HG02588 (cell line): Measurements from ENCODE around the gene SLC18A3.

Experiments
- ATAC-seq: cut with Tn5 transposase; IDR thresholded peaks from one replicate; pipeline ENCODE4 v1.9.1; 2021; ENCODE audit warnings: mild to moderate bottlenecking, moderate library complexity; ENCODE audit not compliant: unreplicated experiment

The SLC18A3 gene

DNA sequence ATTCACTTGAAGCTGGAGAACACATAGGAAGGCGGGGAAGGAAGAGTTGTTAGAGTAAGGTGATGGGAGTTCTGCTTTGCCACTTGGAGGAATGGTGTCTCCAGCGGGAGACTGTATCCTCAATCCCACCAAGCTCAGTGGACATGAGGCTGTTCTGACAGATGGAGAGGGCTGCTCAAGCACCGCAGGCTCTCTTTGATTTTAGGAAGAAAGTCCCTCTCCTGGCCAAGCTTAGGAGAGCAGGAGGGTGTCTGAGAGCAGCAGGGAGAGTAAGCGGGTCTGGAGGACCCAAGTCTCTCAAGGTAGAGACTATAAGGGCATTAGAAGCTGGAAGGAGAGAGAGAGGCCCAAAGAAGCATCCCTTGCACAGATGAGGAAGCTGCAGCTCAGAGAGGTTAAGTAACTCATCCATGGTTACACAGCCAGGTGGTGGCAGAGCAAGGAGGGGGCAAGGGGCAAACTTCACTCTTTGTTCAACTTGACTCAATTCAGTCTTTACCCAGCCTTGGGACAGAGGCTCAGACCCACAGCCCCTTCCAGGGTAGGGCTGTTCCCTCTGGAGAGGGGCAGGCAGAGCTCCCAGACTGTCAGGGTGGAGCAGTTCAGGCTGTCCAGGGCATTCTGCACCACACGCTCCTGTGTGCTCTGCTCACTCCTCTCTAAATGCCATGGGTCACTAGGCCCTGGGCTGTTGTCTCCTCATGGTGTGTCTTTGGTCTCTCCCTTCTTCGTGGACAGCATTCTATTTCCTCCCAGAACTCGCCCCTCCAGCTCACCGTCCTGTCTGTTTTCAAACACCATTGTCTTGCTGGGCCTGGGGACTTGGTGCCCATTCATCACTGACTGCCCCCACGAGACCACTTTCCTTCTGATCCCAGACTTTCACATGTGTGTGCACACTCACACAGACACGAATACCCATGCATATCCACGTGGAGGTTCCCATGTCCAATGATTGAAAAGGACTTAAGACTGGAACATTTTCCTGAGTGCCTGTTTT is 12.6 kb downstream of the SLC18A3 start:
- no peak for ATAC-seq

GRCh38 chr10:49624629-49625028 is 14.5 kb downstream of the SLC18A3 start:
- ATAC-seq = no peak

- no peak for ATAC-seq
Measured at GRCh38 chr10:49625411-49625810, 15.3 kb downstream of the SLC18A3 start.

DNA sequence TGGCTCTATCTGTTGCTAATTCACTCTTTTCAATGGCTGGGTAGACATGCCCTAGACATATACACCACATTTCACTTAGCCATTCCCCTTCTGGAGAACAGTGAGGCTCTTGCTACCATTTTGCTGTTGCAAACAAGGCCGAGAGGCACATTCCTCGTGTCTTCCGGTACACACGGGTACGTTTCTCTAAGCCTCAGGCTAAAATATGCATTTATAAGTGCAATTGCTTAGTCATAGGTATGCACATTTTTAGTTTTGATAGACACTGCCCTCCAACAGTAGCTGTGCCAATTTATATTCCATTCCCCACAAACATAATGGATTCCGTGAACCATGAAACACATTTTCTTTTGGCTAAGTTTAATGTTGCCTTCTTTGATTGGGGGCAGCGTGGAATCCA is 16.9 kb downstream of the SLC18A3 start:
- ATAC-seq = no peak

GRCh38 chr10:49627644-49628247 is 17.6 kb downstream of the SLC18A3 start:
- ATAC-seq = no peak

DNA sequence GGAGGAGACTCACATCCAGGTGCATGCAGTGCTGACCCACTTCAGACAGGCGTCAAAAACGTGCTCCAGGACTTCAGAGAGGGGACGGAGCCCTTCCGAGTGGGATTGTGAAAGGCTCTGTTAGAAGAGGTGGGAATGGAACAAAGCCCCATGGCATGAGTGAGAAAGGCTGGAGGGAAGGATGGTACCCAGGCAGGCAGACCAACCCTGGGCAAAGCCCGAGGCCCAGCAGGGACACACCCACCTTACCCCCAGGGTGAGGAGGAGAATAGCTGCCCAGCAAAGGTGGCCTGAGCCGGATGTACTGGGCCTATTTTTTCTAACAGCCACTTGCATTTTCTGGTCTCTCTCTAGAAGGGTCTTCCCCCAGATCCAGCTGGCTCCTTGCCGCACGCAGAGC is 18.5 kb downstream of the SLC18A3 start:
- no peak for ATAC-seq

DNA sequence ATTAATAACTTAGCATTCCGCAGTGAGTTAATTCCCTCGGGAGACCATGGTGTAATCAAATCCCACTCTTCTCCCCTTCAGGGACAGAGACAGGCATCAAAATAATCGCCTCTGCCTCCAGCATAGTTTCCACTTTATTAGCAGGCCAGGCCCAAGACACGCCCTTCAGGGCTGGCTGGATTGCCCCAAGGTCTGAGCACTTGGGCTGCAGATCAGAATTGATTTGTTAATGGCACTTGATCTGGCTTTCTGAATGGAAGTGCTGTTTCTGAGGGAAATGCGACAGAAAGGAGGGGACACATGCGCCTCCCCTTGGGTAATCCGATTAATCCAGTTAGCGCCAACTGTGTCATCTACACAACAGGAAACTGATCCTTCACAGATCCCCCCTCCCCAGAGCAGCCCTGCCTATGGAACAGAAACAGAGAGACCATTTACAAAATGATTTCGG is 19.3 kb downstream of the SLC18A3 start:
- no peak for ATAC-seq

GRCh38 chr10:49631975-49632374 is 21.9 kb downstream of the SLC18A3 start:
- no peak for ATAC-seq

DNA sequence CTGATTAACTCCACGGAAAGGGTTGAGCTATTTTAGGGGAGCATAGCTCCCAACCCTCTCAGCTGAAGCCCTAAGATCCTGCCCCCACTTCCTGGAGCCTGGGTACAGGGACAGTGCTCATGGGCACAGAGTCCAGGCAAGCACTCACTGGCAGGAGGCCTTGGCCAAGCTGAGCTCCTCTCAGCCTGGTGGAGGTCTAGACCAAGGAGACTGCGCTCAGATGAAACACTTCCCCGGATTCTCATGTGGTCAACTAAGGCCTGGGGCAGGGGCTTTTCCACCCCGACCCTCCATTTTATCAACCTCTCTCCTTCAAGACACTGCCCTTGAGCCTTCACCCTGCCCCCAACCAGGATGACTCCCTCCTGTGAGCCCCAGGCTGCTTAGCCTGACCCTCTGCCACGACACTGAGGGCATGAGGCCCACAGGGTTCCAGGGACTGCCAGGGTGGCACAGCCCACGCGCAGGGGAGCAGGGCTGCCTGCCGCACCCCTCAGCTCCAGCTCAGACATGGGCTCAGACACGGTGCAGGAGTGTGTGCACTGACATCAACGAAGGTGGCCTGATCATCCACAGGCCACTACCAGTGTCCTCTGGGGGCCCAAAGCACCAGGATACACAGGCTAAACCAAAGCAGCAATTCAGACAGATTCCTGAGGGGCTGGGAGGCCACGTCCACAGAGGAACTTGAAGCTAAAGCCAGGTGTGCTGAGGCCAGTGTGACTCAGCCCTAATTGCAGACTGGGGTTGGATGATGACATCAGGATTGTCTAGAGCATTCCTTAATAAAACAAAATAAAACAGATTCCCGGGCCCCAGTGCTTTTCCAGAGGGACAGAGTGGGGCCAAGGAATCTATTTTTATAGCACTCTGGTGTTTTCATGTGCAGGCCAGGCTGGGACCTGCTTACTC is 22.6 kb downstream of the SLC18A3 start:
- ATAC-seq = no peak

DNA sequence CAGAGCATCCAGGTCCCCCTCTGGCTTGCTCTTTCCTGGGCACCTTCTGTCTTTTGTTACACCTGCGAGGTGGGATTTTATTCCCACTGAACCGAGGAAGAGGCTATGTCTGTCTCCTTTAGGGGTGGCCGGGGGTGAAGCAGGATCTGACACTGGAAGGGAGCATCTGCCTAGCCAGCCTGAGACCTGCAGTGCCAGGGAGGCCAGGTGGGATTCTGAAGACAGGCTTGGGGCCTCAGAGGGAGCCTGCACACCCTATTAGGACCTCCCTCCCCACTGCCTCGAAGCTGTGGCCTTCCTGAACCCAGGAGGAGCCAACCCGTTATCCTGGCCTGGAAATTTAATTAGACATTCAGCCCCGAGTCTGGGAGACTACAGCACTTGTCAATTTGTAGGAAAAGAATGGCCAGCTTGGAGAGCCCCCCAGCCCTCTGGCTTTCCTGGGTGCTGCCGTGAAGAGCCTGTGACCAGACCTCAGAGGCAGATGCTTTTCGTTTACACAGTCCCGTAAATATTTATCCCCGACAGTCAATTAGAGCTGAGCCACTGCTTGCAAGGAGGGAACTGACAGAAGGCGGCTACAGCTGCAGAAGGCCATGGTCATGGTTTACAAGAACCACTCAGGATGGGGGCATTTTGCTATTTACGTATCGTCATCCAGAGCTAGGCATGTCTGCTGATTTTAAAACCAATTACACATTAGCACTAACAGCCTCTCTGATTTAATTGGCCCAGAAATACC is 23.4 kb downstream of the SLC18A3 start:
- ATAC-seq = no peak

DNA sequence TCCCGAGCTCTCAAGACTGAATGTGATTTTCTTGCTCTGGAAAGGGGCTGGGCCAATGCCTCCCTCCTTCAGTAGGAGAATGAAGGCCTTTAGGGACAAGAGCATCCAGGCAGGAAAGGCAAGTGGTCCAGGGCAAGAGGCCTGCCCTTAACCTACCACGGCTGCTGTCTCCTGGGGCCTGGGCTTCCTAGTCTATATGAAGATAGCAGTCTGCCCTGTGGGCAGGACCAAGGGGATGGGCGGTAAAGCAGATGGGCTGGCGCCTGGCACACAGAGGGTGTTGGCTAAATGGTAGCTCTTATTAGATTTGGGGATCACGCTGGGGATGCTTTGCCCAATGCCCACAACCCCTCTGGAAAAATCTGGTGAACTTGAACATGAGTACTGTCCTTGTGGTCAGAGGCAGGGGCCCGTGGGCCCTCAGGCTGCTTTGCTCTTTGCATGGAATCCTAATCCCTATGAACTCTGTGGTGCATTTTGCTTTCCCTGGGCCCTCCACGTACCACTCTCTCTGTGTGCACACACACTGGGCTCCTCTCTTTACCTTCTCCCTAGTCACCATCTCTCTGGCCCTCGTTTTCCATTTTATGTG is 24.1 kb downstream of the SLC18A3 start:
- ATAC-seq = no peak

- no peak for ATAC-seq
Measured at GRCh38 chr10:49642311-49642710, 32.2 kb downstream of the SLC18A3 start.

DNA sequence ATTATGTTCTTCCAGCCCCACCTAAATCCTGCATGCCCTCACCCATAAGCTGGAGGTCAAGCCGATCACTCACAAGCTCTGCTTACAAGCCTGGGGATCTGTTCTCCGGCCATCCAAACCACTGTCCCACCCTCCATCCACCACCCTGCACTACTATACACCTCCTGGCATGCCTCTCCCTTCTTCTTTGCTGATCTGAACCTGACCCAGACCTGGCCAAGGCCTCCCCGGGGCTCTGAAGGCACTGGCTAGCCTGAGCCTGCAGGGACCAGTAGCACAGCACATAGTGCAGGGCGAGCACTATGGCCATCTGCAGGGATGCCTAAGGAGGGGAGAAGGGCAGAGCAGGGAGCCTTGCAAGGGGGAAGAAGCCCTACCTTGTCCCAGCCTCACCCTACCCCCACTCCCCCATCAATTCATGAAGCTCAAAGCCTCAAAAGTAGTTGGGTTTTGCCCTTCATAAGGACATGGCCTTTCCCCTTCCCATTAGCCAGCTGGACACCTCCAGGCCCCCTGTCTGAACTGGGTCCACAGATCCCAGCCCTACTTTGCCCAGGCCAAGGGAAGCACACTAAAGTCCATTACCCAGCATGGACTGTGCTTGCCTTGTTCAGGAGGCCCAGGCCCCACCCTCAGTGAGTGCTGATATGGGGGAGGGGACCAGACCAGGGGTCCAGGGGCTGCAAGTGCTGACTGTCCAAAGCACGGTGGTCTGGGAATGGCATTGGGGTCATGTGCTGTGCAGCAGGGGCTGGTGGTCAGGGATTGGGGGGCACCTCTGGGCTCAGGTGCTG is 33.3 kb downstream of the SLC18A3 start:
- no peak for ATAC-seq

DNA sequence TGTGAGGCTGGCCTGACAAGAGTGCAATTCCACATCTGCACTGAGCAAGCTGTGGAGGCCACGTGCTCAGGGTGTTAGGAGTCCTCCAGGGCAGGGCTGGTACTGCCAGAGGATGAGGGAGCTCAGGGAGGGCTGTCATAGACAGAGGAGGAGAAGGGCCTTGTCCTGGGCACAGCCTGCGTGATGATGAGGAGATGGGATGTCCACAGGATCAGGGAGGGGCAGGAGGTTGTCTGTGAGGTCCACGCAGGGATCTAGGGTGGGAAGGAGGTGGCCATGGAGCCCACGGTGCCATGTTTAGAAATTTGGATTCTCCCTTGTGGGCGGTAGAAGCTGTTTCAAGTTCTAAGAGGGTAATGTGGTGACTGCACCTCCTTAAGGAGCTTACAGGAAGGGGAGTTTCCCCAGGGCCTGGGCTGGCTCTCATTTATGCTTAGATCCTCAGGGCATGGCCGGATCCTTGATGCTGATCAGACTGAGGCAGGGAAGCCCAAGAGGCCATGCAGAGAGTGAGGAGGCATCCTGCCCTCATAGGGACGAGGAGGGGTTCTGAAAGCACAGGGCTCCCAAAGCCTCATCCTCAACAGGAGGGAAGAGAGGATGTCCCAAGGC is 34.0 kb downstream of the SLC18A3 start:
- no peak for ATAC-seq

- no peak for ATAC-seq
Measured at GRCh38 chr10:49645417-49645816, 35.3 kb downstream of the SLC18A3 start.

DNA sequence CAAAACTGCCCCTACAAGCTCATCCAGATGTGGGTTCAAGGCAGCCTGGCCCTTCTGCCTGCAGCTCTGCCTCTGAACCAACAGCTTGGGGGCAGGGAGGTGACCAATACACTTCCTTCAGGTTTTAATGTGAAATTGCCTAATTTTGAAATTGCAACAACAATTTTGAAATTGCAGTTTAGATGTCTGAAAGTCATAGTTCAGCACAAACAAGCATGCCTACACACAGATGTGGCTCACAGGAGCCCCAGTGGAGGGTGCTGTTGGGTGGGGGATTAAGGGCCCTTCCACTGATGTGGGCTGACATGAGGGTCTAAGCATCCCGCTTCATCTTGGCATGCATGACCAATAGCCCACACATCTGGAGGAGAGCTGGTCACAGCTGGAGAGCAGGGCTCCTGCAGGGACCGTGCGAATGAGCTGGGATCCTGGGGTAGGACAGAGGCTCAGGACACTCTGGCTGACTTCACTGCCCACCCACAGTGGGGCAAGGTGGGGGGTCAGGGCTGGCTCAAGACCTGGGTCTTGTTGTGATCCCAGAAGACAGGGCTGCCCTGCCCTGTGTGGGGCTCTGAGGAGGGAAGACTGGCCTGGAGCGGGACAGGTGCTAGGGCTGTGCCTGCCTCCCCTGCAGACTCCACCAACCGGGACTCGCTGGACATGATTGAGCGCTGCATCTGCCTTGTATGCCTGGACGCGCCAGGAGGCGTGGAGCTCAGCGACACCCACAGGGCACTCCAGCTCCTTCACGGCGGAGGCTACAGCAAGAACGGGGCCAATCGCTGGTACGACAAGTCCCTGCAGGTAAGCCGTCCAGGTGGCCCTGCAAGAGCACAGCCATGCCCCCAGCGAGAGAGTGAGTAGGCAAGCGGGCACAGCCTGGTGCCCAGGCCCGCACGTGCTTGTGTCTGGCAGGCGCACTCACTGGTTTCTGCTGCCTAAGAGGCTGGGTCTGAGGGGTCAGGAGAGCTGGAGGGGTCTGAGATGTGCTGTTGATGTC is 36.1 kb downstream of the SLC18A3 start:
- ATAC-seq = no peak

GRCh38 chr10:49647554-49647953 is 37.4 kb downstream of the SLC18A3 start:
- no peak for ATAC-seq
